ENCODE results near the gene OR2S2.

Gene OR2S2

DNA sequence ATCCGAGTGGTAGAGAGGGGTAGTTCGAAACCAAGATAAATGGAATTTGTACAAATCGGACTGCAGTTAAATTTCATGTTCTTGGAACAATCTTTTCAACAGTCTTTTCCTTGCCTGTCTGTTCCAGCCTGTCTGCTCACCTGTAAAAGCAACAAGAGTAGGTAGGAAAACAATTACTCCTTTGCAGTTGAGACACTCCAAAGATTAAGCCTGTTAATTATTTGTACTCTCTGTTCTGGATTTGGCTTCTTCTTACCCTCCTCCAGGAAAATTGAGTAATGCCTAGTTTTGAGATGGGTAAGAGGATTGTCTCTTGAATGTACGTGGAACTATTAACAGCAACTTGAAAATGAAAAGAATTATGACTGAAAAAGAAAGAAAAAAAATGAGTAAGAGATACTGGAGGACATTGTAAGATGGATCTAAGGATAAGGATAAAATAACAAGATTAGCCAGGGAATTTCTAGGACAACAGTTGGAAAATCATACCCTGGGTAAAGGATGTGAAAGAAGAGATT, 24.3 kb downstream of the OR2S2 start:
- no peak overlapping the region for H2AFZ ChIP-seq (ENCODE audit: low read depth)
- no peaks in the 10 kb centered on the region for H3K27me3 ChIP-seq (ENCODE audit: insufficient read depth, low read depth)
- no peak overlapping the region for H3K4me3 ChIP-seq (IDR thresholded peaks at IDR 0.05; ENCODE audit: insufficient read depth, low read depth, low read length)
- H3K4me1 ChIP-seq (ENCODE audit: low read depth, poor library complexity, severe bottlenecking), result peaks cover 22% of the 10 kb centered on the region
- no peaks in the 10 kb centered on the region for H3K79me2 ChIP-seq (ENCODE audit: insufficient read depth, low read depth)
- no peak overlapping the region for H3K9ac ChIP-seq
- H3K36me3 ChIP-seq (ENCODE audit: insufficient read depth), result no peaks in the 10 kb centered on the region; the same call in 1 of the 2 replicates
- peak overlapping the region; percentile 73; the same call in 1 of the 2 replicates for H3K4me2 ChIP-seq
- no peak overlapping the region for H3K27ac ChIP-seq
- TF ChIP-seq, protein P1, sequence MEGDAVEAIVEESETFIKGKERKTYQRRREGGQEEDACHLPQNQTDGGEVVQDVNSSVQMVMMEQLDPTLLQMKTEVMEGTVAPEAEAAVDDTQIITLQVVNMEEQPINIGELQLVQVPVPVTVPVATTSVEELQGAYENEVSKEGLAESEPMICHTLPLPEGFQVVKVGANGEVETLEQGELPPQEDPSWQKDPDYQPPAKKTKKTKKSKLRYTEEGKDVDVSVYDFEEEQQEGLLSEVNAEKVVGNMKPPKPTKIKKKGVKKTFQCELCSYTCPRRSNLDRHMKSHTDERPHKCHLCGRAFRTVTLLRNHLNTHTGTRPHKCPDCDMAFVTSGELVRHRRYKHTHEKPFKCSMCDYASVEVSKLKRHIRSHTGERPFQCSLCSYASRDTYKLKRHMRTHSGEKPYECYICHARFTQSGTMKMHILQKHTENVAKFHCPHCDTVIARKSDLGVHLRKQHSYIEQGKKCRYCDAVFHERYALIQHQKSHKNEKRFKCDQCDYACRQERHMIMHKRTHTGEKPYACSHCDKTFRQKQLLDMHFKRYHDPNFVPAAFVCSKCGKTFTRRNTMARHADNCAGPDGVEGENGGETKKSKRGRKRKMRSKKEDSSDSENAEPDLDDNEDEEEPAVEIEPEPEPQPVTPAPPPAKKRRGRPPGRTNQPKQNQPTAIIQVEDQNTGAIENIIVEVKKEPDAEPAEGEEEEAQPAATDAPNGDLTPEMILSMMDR (conservative IDR thresholded peaks at IDR 0.05; ENCODE audit: low read depth, low read length), result no peak
- H4K20me1 ChIP-seq (ENCODE audit: insufficient read depth), result no peaks in the 10 kb centered on the region

DNA sequence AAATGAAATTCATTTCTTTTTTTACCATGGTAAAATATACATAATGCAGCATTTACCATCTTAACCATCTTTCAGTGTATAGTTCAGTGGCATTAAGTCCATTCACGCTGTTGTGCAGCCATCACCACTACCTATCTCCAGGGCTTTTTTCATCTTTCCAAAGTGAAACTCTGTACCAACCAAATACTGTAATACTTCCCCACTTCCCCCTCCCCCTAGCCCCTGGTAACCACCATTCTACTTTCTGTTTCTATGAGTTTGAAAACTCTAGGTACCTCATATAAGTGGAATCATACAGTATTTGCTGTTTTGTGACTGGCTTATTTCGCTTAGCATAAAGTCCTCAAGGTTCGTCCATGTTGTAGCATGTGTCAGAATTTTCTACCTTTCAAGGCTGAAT, 25.2 kb downstream of the OR2S2 start:
- no peaks in the 10 kb centered on the region for H4K20me1 ChIP-seq (ENCODE audit: insufficient read depth)
- TF ChIP-seq, protein P1 (conservative IDR thresholded peaks at IDR 0.05; ENCODE audit: low read depth, low read length), result no peak
- no peak overlapping the region for H3K27ac ChIP-seq
- H3K9ac ChIP-seq, result no peak overlapping the region
- peak overlapping the region; percentile 73 for H3K4me2 ChIP-seq
- no peaks in the 10 kb centered on the region; the same call in 1 of the 2 replicates for H3K36me3 ChIP-seq (ENCODE audit: insufficient read depth)
- H3K79me2 ChIP-seq (ENCODE audit: insufficient read depth, low read depth), result no peaks in the 10 kb centered on the region
- no peak overlapping the region for H3K4me3 ChIP-seq (IDR thresholded peaks at IDR 0.05; ENCODE audit: insufficient read depth, low read depth, low read length)
- no peak overlapping the region for H2AFZ ChIP-seq (ENCODE audit: low read depth)
- no peaks in the 10 kb centered on the region for H3K27me3 ChIP-seq (ENCODE audit: insufficient read depth, low read depth)
- peaks cover 22% of the 10 kb centered on the region for H3K4me1 ChIP-seq (ENCODE audit: low read depth, poor library complexity, severe bottlenecking)

DNA sequence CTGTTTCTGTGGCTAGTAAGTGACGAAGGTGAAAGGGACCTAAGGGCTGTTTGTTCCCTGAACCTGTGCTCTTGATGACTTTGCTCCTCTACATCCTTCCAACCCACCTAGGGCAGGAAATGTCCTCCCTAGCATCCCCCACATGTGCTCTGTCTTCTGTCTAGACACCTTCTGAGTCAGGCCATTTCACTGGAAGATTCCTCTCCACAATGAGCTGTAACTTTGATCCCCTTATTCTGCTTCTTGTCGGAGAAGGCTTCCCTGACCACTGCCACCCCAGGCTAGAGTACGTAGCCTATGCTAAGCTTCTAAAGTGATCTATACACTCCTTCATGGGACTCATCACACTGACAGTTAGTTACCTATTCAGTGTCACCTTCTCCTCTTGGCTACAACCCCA, 27.0 kb downstream of the OR2S2 start:
- H3K27me3 ChIP-seq (ENCODE audit: insufficient read depth, low read depth), result no peaks in the 10 kb centered on the region

DNA sequence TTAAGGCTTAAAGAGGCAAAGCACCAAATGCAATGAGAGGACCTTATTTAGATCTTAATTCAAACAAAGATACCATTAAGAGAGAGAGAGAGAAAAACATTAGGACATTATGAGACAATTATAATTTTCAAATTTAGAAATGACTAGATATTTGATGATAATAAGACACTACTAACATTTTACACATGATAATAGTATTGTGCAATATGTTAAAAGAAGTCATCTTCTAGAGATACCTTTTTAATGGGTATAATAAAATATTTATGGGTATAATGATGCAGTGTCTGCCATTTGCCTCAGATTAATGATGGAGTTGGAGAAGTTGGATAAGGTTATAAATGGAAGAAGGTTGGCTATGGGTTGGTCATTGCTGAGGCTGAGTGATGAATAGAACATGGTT, 27.4 kb downstream of the OR2S2 start:
- Histone ChIP-seq H3K4me3 (IDR thresholded peaks at IDR 0.05; ENCODE audit: insufficient read depth, low read depth, low read length) (no peak overlapping the region), H3K36me3 (ENCODE audit: insufficient read depth) (no peaks in the 10 kb centered on the region), H2AFZ (ENCODE audit: low read depth) (no peak overlapping the region), H3K27ac (no peak overlapping the region), H3K27me3 (ENCODE audit: insufficient read depth, low read depth) (no peaks in the 10 kb centered on the region), H3K9ac (no peak overlapping the region), H4K20me1 (ENCODE audit: insufficient read depth) (no peaks in the 10 kb centered on the region), H3K4me1 (ENCODE audit: low read depth, poor library complexity, severe bottlenecking) (peaks cover 22% of the 10 kb centered on the region), H3K4me2 (no peak overlapping the region), H3K79me2 (ENCODE audit: insufficient read depth, low read depth) (no peaks in the 10 kb centered on the region)
- TF ChIP-seq, protein P1 (conservative IDR thresholded peaks at IDR 0.05; ENCODE audit: low read depth, low read length), result no peak

More for the DNA sequence above, 27.0 kb downstream of the OR2S2 start:
- TF ChIP-seq, protein P1 (conservative IDR thresholded peaks at IDR 0.05; ENCODE audit: low read depth, low read length), result no peak
- Histone ChIP-seq H3K4me3 (IDR thresholded peaks at IDR 0.05; ENCODE audit: insufficient read depth, low read depth, low read length) (no peak overlapping the region), H3K4me1 (ENCODE audit: low read depth, poor library complexity, severe bottlenecking) (peaks cover 22% of the 10 kb centered on the region), H3K4me2 (no peak overlapping the region), H4K20me1 (ENCODE audit: insufficient read depth) (no peaks in the 10 kb centered on the region), H3K36me3 (ENCODE audit: insufficient read depth) (no peaks in the 10 kb centered on the region; the same call in 1 of the 2 replicates), H3K79me2 (ENCODE audit: insufficient read depth, low read depth) (no peaks in the 10 kb centered on the region), H2AFZ (ENCODE audit: low read depth) (no peak overlapping the region), H3K9ac (no peak overlapping the region), H3K27ac (no peak overlapping the region)

Data from KMS-11 (cell line).